HepG2 (cell line): Measurements from ENCODE around the gene ASB3. TPM values are rescaled to one million over a fixed set of nuclear protein-coding genes. Genes with fewer than 3 reads are reported as not detected.

Source experiments
- HDAC2 ChIP-seq: sonication (generic); formaldehyde crosslinking; IDR thresholded peaks from 2 replicates; pipeline ENCODE4 v1.4.0; 2020; ENCODE audit warnings: missing genetic modification reagents
- KIAA2018 ChIP-seq: sonication (generic); formaldehyde crosslinking; IDR thresholded peaks from 2 replicates; pipeline ENCODE4 v1.5.0; 2020; ENCODE audit warnings: mild to moderate bottlenecking, missing genetic modification reagents, borderline replicate concordance
- SMAD9 ChIP-seq: sonication (generic); formaldehyde crosslinking; IDR thresholded peaks from 2 replicates; pipeline ENCODE4 v1.5.1; 2020; ENCODE audit warnings: mild to moderate bottlenecking, missing genetic modification reagents
- ZEB1 ChIP-seq: IDR thresholded peaks from 2 replicates; pipeline ENCODE4 v1.6.1; 2012; ENCODE audit warnings: mild to moderate bottlenecking, low read depth, inconsistent platforms; ENCODE audit not compliant: insufficient replicate concordance
- ZNF142 ChIP-seq: sonication (generic); formaldehyde crosslinking; IDR thresholded peaks from 2 replicates; pipeline ENCODE4 v1.4.0; 2020; ENCODE audit warnings: missing genetic modification reagents
- ZNF574 ChIP-seq: sonication (generic); formaldehyde crosslinking; IDR thresholded peaks from 2 replicates; pipeline ENCODE4 v1.4.0; 2020; ENCODE audit warnings: missing genetic modification reagents
- ZNF709 ChIP-seq: sonication (generic); formaldehyde crosslinking; IDR thresholded peaks from 2 replicates; pipeline ENCODE4 v1.5.0; 2020; ENCODE audit warnings: mild to moderate bottlenecking, missing genetic modification reagents
- ZSCAN5A ChIP-seq: sonication (generic); formaldehyde crosslinking; IDR thresholded peaks from 2 replicates; pipeline ENCODE4 v1.8.0; 2022; ENCODE audit warnings: mild to moderate bottlenecking, missing genetic modification reagents, borderline replicate concordance
- polyA plus RNA-seq, 8 experiments: library from polyadenylated mRNA; depleted of rRNA in 3 of 8; stranded (reverse) in 7 of 8; unstranded in 1 of 8; fragments of >200 nt; fragmentation: Illumina TruSeq in 4 of 8; extraction: Trizol in 4 of 8; gene quantifications; 2 replicates each; pipeline versions ENCODE4 v1.2.1 to v1.2.3, GENCODE V29; 2011 to 2016; ENCODE audit warnings: low read depth in 4 of 8, missing spikeins in 1 of 8, mixed read lengths in 1 of 8; ENCODE audit not compliant: insufficient read depth in 1 of 8
- total RNA-seq, 5 experiments: library from RNA; depleted of rRNA; stranded (reverse); fragments of >200 nt; fragmentation: Illumina TruSeq; extraction: Trizol; gene quantifications; 2 replicates each; pipeline ENCODE4 v1.2.3, GENCODE V29; 2016; ENCODE audit warnings: low read depth in 1 of 5

The ASB3 gene
- total and polyA plus RNA-seq, 2 of the 13 experiments (the other 11 are each of a cell fraction or from before 2014, with no cell fraction given): 40.1 to 41.8 TPM

GRCh38 chr2:53767405-53768241, 19.1 kb downstream of the ASB3 start, which contains the start of gene CHAC2 (continued):
- TF ChIP-seq ZNF142 (CRISPR knock-in tag) (no peak), HDAC2 (peak; percentile 11; the same call in 1 of the 2 replicates), KIAA2018 (CRISPR knock-in tag) (no peak), ZNF574 (peak; percentile 49), ZSCAN5A (no peak), ZEB1 (peak; percentile 75), ZNF709 (CRISPR knock-in tag) (peak; percentile 27; the same call in 1 of the 2 replicates), SMAD9 (CRISPR knock-in tag) (no peak)
